Pancreas (tissue), 10 donors: ENCODE results near the gene GALR2. TPM values are rescaled to one million over a fixed set of nuclear protein-coding genes. Genes with fewer than 3 reads are reported as not detected.

Source experiments
- ATAC-seq, 4 donors: fragments of 200-7000 bp; cut with Tn5 transposase; one replicate each; pipeline versions ENCODE4 v1.8.0 to v1.9.1; 2020; ENCODE audit warnings: mild to moderate bottlenecking in 4 of 4, moderate library complexity in 4 of 4
- DNase-seq, 6 donors: peaks; one replicate each; pipeline ENCODE4 v3.0.0-alpha.2; 2020
- FAIRE-seq: peaks from 2 replicates; lab custom pipeline; 2012; peaks lifted over from hg19 to GRCh38; lab: Jason Lieb, UNC
- H3K27ac ChIP-seq, 4 donors: fragments of 200-600 bp; sonication (generic); 1 replicate in 3 of 4; 2 replicates in 1 of 4; pipeline versions ENCODE4 v1.5.0 to v1.8.0; 2020
- H3K27me3 ChIP-seq, 4 donors: fragments of 200-600 bp; one replicate each; pipeline ENCODE4 v1.8.0; 2021
- H3K36me3 ChIP-seq, 3 donors: fragments of 200-600 bp; sonication (generic) in 1 of 3; one replicate each; pipeline versions ENCODE4 v1.5.0 to v1.8.0; 2020 to 2021
- H3K4me1 ChIP-seq, 3 donors: fragments of 200-600 bp; one replicate each; pipeline ENCODE4 v1.8.0; 2021
- H3K4me3 ChIP-seq, 4 donors: fragments of 200-600 bp; sonication (generic) in 2 of 4; one replicate each; pipeline versions ENCODE4 v1.5.0 to v1.8.0; 2020 to 2021
- H3K9me3 ChIP-seq, 4 donors: fragments of 200-600 bp; one replicate each; pipeline ENCODE4 v1.8.0; 2021
- CTCF ChIP-seq, 4 donors: fragments of 200-600 bp; sonication (generic) in 3 of 4; IDR thresholded peaks; one replicate each; pipeline versions ENCODE4 v1.5.0 to v1.8.0; 2021; ENCODE audit warnings: antibody characterized with exemption in 4 of 4
- WGBS, 2 donors: extraction: QIAGEN DNeasy Blood & Tissue Kit; methylation state at CpG; one replicate each; pipeline ENCODE4 v1.1.7; 2013; 5-methylcytosine and 5-hydroxymethylcytosine counted together
- intact Hi-C, 3 donors: fragments of 100-400 bp; cut with DNase I; formaldehyde crosslinking; loops; one replicate each; pipeline versions ENCODE4 v1.11.1 to v1.14.2; 2022
- polyA plus RNA-seq, 2 donors: library from polyadenylated mRNA; stranded (reverse); fragments of 200-250 nt; gene quantifications; one replicate each; pipeline ENCODE4 v1.2.3, GENCODE V29; 2013
- total RNA-seq, 6 donors: library from RNA; stranded (reverse); fragmentation: NEBNext Ultra II Directional in 4 of 6; extraction: Animal tissue kit (Norgen Biotek cat#: 25700) in 4 of 6; gene quantifications; one replicate each; pipeline versions ENCODE4 v1.2.1 to v1.2.4, GENCODE V29; 2021 to 2023
- donor health status: healthy with polysubstance abuse.
- donor health status: DM: no; HTN: no; CAD: no; lungs with moderate emphysema.
- donor health status: DM: no; HTN: no; CAD: no.
- donor health status: control.
- donor health status: control.
- donor health status: Bipolar disorder and iron deficiency.
- donor health status: DM: yes; HTN: yes; CAD: no.
- donor health status: DM: no; HTN: no; CAD: no.
- donor health status: DM: no; HTN: no; CAD: no.
- donor health status: DM: yes; HTN: yes; CAD: no.

GALR2 gene
- total and polyA plus RNA-seq, 8 donors, result 0.11 to 0.19 (median 0.12) TPM; not detected in 5

- no peak for TF ChIP-seq CTCF (IDR thresholded peaks at IDR 0.05)
- Histone ChIP-seq H3K36me3 (no peaks in the 10 kb centered on the region), H3K27ac (no peak overlapping the region), H3K27me3 (no peaks in the 10 kb centered on the region), H3K9me3 (no peaks in the 10 kb centered on the region), H3K4me1 (peaks cover 0 to 4% (median 0%) of the 10 kb centered on the region in 3 donors), H3K4me3 (peak overlapping the region in 2 of 4 donors; percentile 28 to 39)
- intact Hi-C loops, result loop anchor here in 2 of 3 donors (5.0 kb wide), 2 partner anchors 155 to 160 kb away; no protein-coding TSS in a partner anchor
- FAIRE-seq, result no peak
- WGBS, 2 donors, result 42 to 47% methylated on average over 41 to 42 of the region's 42 CpGs
- peak in 1 of 6 donors; percentile 75 for DNase-seq
- peak; percentile 46 to 60 (median 55) for ATAC-seq
Measured at GRCh38 chr17:76121932-76122430, 47.4 kb downstream of the GALR2 start.

- Histone ChIP-seq H3K4me3 (no peak overlapping the region), H3K9me3 (no peaks in the 10 kb centered on the region), H3K4me1 (peaks cover 0 to 4% (median 0%) of the 10 kb centered on the region in 3 donors), H3K36me3 (no peaks in the 10 kb centered on the region), H3K27me3 (no peaks in the 10 kb centered on the region), H3K27ac (no peak overlapping the region)
- FAIRE-seq (no peak), ATAC-seq (no peak), DNase-seq (peak in 1 of 6 donors; percentile 66)
- intact Hi-C loops, result loop anchor here in 2 of 3 donors (5.0 kb wide), 2 partner anchors 155 to 160 kb away; no protein-coding TSS in a partner anchor
- WGBS, 2 donors, result 89 to 94% methylated on average over 23 to 24 of the region's 24 CpGs
- TF ChIP-seq CTCF (IDR thresholded peaks at IDR 0.05), result no peak
Measured at GRCh38 chr17:76122431-76123190, 48.0 kb downstream of the GALR2 start.

- WGBS, 2 donors, result 77 to 83% methylated on average over 5 of the region's 5 CpGs
- Histone ChIP-seq H3K27ac (no peak overlapping the region), H3K36me3 (no peaks in the 10 kb centered on the region), H3K9me3 (no peaks in the 10 kb centered on the region), H3K4me1 (peaks cover 0 to 4% (median 0%) of the 10 kb centered on the region in 3 donors), H3K4me3 (no peak overlapping the region), H3K27me3 (no peaks in the 10 kb centered on the region)
- ATAC-seq, result no peak
- no peak for FAIRE-seq
- TF ChIP-seq CTCF (IDR thresholded peaks at IDR 0.05), result no peak
- DNase-seq, result no peak
- intact Hi-C loops, result loop anchor here in 2 of 3 donors (5.0 kb wide), 2 partner anchors 154 to 159 kb away; no protein-coding TSS in a partner anchor
Measured at GRCh38 chr17:76123191-76123499, 48.6 kb downstream of the GALR2 start.

- DNase-seq (no peak), FAIRE-seq (no peak), ATAC-seq (no peak)
- TF ChIP-seq CTCF (IDR thresholded peaks at IDR 0.05), result no peak
- Histone ChIP-seq H3K27ac (no peak overlapping the region), H3K4me1 (peaks cover 0 to 4% (median 0%) of the 10 kb centered on the region in 3 donors), H3K9me3 (no peaks in the 10 kb centered on the region), H3K36me3 (no peaks in the 10 kb centered on the region), H3K27me3 (no peaks in the 10 kb centered on the region), H3K4me3 (no peak overlapping the region)
- intact Hi-C loops, result loop anchor here in 2 of 3 donors (5.0 kb wide), 2 partner anchors 153 to 158 kb away; no protein-coding TSS in a partner anchor
- 68 to 72% methylated on average over 9 of the region's 9 CpGs for WGBS, 2 donors
Measured at GRCh38 chr17:76123749-76124581, 49.4 kb downstream of the GALR2 start.
